ENCODE results near the gene AP5S1.

GRCh38 chr20:3861191-3861590 is 40.8 kb downstream of the AP5S1 start:
- TF ChIP-seq EZH2 (IDR thresholded peaks at IDR 0.05; ENCODE audit: low read depth) (no peak), CTCF (conservative IDR thresholded peaks at IDR 0.05) (no peak)

Data from PC-9 (cell line).